Stimulated activated CD8-positive, alpha-beta memory T cell treated with anti-CD3 and anti-CD28 coated beads, Interleukin-4, amount 100 ng/mL, for 1 hour (primary cell): ENCODE results near the gene ZNF142.

Experiments
- DNase-seq, 2 donors: peaks; one replicate each; pipeline ENCODE4 v3.0.0-alpha.2; 2020; ENCODE audit warnings: low read depth in 2 of 2, low spot score in 1 of 2

Gene ZNF142

GRCh38 chr2:218655751-218656150, 3.7 kb downstream of the ZNF142 start:
- DNase-seq: no peak

GRCh38 chr2:218648787-218649100, 10.7 kb downstream of the ZNF142 start:
- no peak for DNase-seq

DNA sequence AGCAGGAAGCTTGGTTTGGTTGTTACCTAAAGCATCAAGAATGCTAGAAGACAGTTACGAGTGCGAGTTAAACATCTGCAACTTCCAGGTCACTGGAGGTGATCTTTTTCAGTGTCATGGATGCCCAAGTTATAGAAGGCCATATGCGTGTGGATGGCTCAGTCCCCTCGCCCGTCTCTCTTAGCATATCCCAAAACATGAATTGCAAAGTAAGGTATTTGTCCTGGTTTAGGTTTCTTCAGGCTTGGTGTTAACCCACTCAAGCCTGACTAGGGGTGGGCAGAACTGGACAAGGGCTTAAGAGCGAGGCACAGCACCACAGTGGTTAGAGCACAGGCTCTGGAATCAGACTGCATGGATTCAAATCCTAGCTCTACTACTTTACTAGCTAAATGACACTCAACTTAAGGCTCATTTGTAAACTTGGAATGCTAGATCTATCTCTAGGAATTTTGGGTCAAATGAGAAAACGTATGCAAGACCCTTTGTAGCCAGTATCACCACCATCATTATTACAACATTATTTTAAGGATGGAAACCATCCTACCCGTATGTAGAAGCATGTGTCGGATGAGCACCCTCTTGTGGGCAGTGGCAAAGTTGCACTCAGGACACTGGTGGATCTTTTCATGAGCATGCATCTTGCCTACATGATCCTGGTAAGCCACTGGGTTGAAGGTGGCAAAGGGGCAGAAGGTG, 11.2 kb downstream of the ZNF142 start:
- DNase-seq: peak in 1 of 2 donors; percentile 17

DNA sequence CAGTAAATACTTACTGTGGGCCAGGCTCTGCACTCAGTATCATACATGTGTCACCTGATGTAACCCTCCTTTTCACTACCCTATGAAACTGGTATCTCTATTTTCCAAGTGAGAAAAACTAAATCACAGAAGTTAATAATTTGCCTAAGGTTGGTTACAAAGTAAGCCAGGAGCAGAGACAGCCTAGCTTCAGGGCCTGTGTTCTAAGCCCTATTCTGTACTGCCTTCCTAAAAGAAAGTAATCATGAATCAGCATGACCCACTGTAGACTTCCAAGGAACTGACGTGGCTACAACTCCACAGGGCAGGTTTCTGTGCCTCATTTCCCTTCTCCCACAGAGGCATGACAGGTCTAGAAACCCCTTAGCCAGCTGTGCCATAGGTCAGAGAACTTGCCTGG, 14.3 kb downstream of the ZNF142 start:
- no peak for DNase-seq

- no peak for DNase-seq
These were observed 14.7 kb downstream of the ZNF142 start for GRCh38 chr2:218644721-218645120.

DNA sequence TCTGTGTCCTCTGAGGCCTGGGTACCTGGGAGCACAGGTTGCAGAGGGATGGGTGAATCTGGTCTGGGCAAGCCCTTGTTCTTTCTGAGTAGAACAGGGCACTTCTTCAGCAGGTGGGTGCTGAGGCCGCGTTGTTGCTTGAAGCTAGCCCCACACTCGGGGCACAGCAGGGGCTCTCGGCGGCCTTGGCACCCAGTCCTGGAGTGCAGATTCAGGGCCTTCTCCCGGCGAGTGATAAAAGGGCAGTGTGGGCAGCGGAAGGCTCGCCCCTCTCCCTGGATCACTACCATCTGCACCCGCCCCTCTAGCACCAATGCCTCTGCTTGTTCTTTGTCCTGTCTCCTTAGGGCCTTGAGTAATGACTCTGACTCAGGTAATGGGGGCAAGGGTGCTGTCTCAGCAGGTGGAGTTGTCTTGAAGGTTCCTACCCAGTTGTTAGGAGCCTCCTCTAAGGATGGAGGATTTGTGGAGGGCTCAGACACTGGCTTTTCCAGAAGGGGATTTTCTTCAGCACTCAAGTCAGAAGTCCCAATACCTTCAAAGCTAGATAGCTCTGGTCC, 15.6 kb downstream of the ZNF142 start:
- no peak for DNase-seq

DNA sequence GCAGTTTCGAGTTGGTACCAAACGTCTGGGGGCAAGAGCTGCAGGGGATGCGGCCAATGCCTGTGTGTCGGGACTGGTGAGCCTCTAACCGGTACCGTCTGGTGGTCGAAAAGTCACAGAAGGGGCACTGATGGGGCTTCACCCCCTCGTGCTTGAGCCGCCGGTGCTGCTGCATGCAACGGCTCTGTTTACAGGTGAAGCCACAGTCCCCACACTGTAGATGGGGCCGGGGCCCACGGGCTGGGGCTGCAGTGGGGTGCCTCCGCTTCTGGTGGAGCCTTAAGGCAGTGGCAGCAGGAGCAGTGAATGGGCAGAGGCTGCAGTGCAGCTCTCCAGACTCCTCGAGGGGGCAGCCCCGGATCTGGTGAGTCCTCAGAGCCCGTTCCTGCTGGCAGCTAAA, 16.6 kb downstream of the ZNF142 start:
- no peak for DNase-seq

- DNase-seq: no peak
These were observed 17.2 kb downstream of the ZNF142 start for GRCh38 chr2:218642121-218642656.

GRCh38 chr2:218638372-218638771, 21.1 kb downstream of the ZNF142 start:
- no peak for DNase-seq

DNA sequence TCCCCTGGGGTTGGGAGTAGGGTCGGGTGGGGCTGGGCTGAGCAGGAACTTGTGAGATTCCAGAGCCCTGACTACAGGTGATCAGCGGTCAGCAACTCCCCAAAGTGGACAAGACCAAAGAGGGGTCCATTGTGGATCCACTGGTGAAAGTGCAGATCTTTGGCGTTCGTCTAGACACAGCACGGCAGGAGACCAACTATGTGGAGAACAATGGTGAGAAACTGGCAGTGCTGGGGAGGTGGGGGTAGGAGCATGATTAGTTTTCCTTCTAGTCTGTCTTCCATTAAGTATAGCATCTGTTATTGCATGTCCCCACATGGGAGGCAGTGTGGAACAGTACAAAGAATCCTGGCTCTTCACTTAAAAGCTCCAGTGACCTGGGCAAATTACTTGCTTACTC, 23.7 kb downstream of the ZNF142 start:
- DNase-seq: no peak

- no peak for DNase-seq
These were observed 27.6 kb downstream of the ZNF142 start for GRCh38 chr2:218631837-218632236.

GRCh38 chr2:218627939-218628338, 31.5 kb downstream of the ZNF142 start:
- DNase-seq: no peak

- no peak for DNase-seq
These were observed 33.1 kb downstream of the ZNF142 start for GRCh38 chr2:218626369-218626768.

GRCh38 chr2:218623366-218623705, 36.1 kb downstream of the ZNF142 start:
- DNase-seq: no peak

DNA sequence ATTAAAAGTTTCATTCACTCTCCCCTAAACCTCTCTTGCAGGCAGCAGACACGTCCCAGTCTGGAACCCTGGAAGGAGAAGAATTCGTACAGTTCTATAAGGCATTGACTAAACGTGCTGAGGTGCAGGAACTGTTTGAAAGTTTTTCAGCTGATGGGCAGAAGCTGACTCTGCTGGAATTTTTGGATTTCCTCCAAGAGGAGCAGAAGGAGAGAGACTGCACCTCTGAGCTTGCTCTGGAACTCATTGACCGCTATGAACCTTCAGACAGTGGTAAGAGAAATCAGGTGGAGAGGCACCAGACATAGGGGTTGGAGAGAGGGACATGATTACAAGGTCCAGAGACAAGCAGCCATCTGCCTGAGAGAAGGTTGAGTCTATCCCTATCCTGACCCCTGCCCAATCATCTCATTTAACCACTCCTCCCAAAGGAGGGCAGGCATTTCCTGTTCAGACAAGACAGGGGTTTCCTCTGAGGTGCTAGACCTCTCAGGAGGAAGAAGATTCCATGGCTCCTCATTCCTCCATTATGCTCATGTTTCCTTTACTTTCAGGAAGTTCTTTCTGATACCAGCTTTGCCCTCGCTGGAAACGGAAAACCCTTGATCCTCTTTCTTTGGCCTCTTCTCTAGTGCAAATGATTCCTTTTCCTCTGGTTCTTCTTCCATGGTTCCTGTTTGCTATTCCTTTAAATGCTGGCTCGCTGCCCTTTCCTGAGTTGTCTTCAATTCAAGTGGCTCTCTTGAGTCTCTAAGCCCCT, 36.6 kb downstream of the ZNF142 start:
- DNase-seq: no peak

DNA sequence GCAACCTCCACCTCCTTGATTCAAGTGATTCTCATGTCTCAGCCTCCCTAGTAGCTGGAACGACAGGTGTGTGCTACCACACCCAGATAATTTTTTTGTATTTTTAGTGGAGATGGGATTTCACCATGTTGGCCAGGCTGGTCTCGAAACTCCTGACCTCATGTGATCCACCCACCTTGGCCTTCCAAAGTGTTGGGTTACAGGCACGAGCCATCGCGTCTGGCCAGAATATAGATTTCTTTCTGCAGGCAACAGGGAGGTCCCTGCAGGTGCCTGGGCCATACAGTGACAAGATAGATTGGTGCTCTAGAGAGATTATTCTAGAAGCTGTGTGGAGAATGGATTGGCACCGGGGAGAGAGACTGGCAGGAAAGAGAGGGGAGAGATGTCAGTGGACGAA, 38.4 kb downstream of the ZNF142 start:
- no peak for DNase-seq

- no peak for DNase-seq
These were observed 41.1 kb downstream of the ZNF142 start for GRCh38 chr2:218618102-218618860.

GRCh38 chr2:218615868-218616315, 43.5 kb downstream of the ZNF142 start:
- DNase-seq: no peak

GRCh38 chr2:218607436-218608115, 51.8 kb downstream of the ZNF142 start, which contains the start of gene PLCD4:
TSS of gene PLCD4 (plus strand) at chr2:218607899. CDS start at chr2:218615740, 7,841 bp downstream.
- DNase-seq: no peak

- no peak for DNase-seq
These were observed 54.0 kb downstream of the ZNF142 start for GRCh38 chr2:218605432-218605831.
